Left cardiac atrium (tissue), 4 donors: ENCODE results near the gene PON1. TPM values are rescaled to one million over a fixed set of nuclear protein-coding genes. Genes with fewer than 3 reads are reported as not detected.
A peak's percentile ranks its signal among the peaks of the same experiment; 100 is the strongest.

Source experiments
- ATAC-seq, 2 donors: fragments of 200-7000 bp; cut with Tn5 transposase; one replicate each; pipeline ENCODE4 v1.9.1; 2020; ENCODE audit warnings: mild to moderate bottlenecking in 2 of 2, moderate library complexity in 2 of 2
- DNase-seq: peaks from one replicate; pipeline ENCODE4 v3.0.0-alpha.2; 2020
- intact Hi-C, 2 donors: fragments of 100-400 bp; cut with DNase I; formaldehyde crosslinking; loops; one replicate each; pipeline versions ENCODE4 v1.14.1 to v1.15.1; 2022 to 2023
- long read RNA-seq: library from polyadenylated mRNA; unstranded; transcript quantifications from one replicate; pipeline ENCODE4 v2.0.0, GENCODE V29; 2021
- total RNA-seq, 2 donors: library from RNA; stranded (reverse); fragmentation: NEBNext Ultra II Directional; extraction: Animal tissue kit (Norgen Biotek cat#: 25700); gene quantifications; one replicate each; pipeline ENCODE4 v1.2.1, GENCODE V29; 2021
- donor health status: DM: no; HTN: yes; CAD: no.
- donor health status: DM: no; HTN: yes; CAD: no; lungs with severe emphysema.
- donor health status: DM: yes; HTN: yes; CAD: no.
- donor health status: Dilated cardiomyopathy.

Gene PON1
- not detected for total RNA-seq
- long read RNA-seq, result 0 reads

- DNase-seq (no peak), ATAC-seq (no peak)
- intact Hi-C loops, result no loop called here
Observed at GRCh38 chr7:95324431-95324830, at the start of gene PON1. Gene PON1 (minus strand): TSS chr7:95324532. CDS start chr7:95324475, 57 bp downstream.

DNA sequence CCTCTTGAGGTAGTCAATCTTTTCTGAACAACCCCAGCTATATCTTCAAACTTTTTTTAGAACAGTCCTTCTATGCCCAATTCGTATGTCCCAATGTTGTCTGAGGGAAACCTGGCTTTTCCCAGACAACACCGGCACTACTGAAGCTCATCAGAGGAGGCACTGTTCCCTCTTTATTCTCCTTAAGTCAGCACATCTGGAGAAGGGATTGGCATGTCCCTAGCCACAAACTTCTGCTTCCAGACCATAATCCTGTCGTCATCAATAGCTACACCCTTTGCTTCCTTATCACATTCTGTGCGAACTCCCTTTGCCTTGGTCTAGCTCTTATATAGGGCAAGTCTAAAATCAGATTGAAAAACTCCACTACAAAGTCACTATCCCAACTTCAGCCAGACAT is 49.0 kb upstream of the PON1 start:
- no peak for ATAC-seq
- DNase-seq, result no peak
- intact Hi-C loops, result no loop called here

DNA sequence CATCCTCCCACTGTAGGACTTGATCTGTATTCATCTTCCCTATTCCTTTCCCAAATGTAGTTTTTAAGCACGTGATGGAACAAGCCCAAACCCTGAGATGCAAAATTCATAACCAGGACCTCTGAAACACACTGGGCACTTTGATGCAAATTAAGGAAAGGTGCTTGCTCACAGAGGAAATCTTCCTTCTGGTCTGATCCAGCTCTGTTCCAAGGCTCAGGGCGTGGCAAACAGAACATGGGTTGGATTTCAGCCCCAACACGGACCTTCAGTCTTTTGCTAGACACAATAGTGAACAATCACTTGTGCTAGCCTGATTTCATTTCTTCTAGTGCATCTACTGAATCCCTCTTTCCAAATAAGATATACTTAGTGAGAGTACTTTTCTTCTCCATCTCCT is 43.9 kb upstream of the PON1 start:
- intact Hi-C loops, result no loop called here
- no peak for DNase-seq
- no peak for ATAC-seq

DNA sequence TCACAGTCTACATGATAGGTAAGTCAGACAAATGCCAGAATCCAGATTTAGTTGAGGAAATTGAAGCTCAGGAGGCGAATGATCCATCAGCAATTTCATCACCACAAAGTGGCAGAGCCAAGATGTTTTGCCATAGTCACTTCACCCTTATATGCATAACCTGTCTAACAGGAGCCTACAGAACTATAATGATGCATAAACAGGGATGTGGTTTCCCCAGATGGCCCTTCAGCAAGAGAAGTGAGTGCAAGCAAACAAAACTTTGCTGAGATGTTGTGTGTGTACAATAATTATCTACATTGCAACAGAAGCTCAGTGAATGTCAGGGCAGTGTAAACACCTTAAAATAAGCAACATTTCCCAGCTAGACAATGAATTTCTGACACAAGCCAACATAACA is 43.3 kb upstream of the PON1 start:
- DNase-seq, result no peak
- ATAC-seq, result no peak
- intact Hi-C loops, result no loop called here

GRCh38 chr7:95365151-95365550 is 40.8 kb upstream of the PON1 start:
- no peak for ATAC-seq
- intact Hi-C loops, result no loop called here
- DNase-seq, result no peak

GRCh38 chr7:95357623-95358022 is 33.3 kb upstream of the PON1 start:
- DNase-seq (no peak), ATAC-seq (no peak)
- intact Hi-C loops, result no loop called here

GRCh38 chr7:95342642-95343307 is 18.4 kb upstream of the PON1 start:
- intact Hi-C loops, result no loop called here

GRCh38 chr7:95342029-95342428 is 17.7 kb upstream of the PON1 start:
- intact Hi-C loops, result no loop called here
- DNase-seq (no peak), ATAC-seq (no peak)

More at GRCh38 chr7:95342642-95343307, 18.4 kb upstream of the PON1 start:
- ATAC-seq, result no peak
- no peak for DNase-seq

DNA sequence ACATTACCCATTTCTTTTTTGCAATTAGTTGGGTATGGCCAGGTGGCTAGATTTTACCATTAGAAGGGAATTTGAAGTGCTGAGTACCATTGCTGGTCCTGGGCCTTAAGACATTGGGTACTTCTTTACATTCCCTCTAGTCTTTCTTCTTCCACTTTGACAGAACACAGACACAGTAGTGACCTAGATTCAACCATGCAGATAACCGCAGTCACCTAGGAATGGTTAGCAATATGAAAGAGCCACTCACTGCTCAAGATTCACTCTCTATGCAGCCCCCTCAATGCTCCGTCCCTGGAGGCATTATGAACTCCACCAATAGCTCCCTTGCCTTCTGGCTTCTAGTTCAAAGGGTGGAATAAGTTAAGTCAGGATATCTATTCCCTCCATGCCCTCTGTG is 16.2 kb upstream of the PON1 start:
- ATAC-seq, result no peak
- DNase-seq, result no peak
- intact Hi-C loops, result no loop called here

GRCh38 chr7:95338832-95339231 is 14.5 kb upstream of the PON1 start:
- intact Hi-C loops, result no loop called here
- DNase-seq (no peak), ATAC-seq (no peak)

DNA sequence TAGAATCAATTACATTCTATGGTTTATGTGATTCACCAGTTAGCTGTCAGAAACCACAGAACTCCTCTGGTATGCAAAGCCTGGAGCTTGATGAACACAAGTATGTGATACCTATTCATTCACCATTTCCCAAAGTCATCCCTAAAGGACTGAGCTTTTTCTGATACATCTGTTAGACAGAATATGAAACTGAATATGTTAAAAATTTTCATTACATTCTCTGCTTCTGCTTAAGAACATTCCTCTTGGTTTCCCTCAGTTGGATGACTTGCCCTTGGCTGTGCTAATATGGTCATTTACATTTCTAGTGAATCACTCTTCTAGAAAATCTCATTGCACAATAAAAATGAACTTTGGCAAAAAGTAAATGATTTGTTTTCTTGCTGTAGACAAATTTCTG is 10.8 kb upstream of the PON1 start:
- intact Hi-C loops, result no loop called here
- DNase-seq, result no peak
- ATAC-seq, result no peak

- intact Hi-C loops, result no loop called here
- DNase-seq (no peak), ATAC-seq (no peak)
Observed at GRCh38 chr7:95334447-95334846, 10.1 kb upstream of the PON1 start.

GRCh38 chr7:95330961-95331337 is 6.6 kb upstream of the PON1 start:
- DNase-seq, result no peak
- ATAC-seq, result no peak
- intact Hi-C loops, result no loop called here

DNA sequence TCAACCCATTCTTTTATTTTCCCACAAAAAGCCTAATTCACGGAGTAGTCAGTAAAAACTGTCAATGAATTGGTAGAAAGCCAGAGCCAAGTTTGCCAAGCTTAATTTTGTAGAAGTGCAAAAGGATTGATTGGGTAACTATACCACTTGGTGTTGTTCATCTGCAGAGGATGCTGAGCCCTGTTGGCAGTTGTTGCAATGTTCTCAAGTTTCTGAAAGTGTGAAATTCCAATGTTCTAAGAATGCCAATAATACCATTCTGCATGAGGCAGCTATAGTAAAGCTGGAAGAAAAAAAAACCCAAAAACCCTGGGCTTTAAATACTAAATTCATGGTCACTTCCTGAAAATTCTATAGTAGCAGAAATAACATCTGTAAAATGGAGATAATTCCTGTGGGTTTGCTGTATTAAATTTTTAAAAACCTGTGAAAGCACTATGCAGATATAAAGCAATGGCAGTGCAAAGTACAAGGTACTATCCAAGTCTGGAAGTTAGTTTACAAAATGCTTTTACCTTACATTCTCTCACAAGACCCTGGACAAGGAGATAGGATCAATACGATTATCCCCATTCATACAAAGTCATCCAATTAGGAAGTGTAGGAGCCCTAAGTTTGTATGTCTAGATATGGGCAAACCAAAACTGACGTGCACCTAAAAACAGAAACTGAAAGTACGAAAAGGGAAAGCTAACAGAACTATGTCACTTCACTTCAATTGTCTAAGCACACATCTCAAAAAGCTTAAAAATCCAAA is 6.0 kb upstream of the PON1 start:
- no peak for DNase-seq
- intact Hi-C loops, result no loop called here
- peak in 1 of 2 donors; percentile 33 for ATAC-seq

DNA sequence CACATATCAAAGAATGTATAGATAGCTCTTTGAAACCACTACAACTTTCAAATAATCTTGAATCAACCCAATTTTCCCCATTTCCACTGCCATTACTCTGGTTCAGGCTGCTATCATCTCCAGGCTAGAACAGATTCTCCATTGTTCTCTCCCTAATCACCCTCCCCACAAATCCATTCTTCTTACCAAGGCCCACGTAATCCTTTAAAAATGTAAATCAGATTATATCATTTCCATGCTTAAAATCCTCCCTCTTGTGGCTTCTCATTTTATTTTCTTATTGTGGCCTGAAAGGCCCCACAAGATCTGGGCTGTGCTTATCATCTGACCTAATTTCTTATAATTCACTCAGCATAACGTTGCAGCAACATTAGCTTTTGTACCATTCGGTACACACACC is 3.0 kb upstream of the PON1 start:
- intact Hi-C loops, result no loop called here
- ATAC-seq (no peak), DNase-seq (no peak)

GRCh38 chr7:95323410-95324129 is 762 bp downstream of the PON1 start:
- intact Hi-C loops, result no loop called here
- DNase-seq (no peak), ATAC-seq (no peak)

GRCh38 chr7:95322854-95323253 is 1.5 kb downstream of the PON1 start:
- ATAC-seq, result no peak
- intact Hi-C loops, result no loop called here

DNA sequence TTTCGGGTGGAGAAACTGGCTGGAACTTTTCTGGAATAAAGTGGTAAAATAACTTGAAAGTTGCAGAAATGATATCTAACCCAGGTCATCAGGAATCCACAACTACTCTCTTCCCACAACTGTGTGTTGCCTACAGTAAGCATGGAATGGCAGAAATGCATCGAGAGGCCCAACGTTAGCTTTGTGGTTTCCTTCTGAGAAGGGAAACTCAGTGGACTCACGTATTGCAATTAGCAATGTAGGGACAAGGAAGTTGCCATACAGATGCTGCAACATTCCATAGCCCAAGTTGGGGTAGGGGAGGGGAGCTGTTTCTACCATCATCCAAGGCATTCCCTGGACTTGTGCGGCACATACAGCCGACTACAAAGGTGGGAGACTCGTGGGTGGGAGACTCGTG is 1.9 kb downstream of the PON1 start:
- no peak for DNase-seq
- no peak for ATAC-seq
- intact Hi-C loops, result no loop called here

More at GRCh38 chr7:95322854-95323253, 1.5 kb downstream of the PON1 start:
- no peak for DNase-seq

DNA sequence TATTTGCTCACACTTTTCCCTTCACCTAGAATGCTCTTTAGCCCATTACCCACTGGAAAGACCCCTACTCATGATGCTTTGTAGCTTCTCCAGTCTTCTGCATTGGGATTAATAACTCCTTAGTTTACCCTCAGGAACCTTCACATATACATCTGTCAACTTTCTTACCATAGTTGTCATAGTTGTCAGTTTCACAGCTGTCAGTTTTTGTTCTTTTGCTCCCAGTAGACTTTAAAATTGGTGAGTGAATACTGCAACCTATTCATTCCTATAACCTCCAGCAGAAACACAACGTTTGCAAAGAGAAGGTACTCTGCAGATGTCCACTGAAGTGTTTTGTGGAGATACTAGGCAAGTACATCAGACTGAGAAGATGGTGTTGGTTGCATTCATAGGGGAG is 2.6 kb downstream of the PON1 start:
- ATAC-seq (no peak), DNase-seq (no peak)
- intact Hi-C loops, result no loop called here

DNA sequence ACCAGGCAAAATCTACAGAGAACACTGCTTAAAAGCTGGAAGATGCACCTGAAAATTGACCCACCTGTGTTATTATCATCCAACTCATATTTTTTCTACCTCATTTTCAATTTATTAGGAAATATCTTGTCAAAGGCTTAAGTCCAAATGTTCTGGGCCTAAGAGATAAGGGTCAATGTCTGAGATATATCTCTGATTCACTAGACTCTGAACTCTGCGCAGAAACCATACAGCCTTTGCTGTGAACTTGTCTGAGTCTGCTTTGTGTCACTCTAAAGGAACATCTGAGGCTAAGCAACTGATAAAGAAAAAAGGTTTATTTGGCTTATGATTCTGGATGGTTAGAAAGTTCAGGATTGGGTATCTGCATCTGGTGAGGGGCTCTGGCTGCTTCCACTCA is 3.7 kb downstream of the PON1 start:
- DNase-seq, result no peak

More for the DNA sequence above, 3.7 kb downstream of the PON1 start:
- ATAC-seq, result no peak
- intact Hi-C loops, result no loop called here
